Femur (tissue), 1 donor: ENCODE results near the gene PHKA2.

Experiments used
- DNase-seq: peaks from one replicate; pipeline ENCODE4 v3.0.0-alpha.2; 2017

The PHKA2 gene

DNA sequence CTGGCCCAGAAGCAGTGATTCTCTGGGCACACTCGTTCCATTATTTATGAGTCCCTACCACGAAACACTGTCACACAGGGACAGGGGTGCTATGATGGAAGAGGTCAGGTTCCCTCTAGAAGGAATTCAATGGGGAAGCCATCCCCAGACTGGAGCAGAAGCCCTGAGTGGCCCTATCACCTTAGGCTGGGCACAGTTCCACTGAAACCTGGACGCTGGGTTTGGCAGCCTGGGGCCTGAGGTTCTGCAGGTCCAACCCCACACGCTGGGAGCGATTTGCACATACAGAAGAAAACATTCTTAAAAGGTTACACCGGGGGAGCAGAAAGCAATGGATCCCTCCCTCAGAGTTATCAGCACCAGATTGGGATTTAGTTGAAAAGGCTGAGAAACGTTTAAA is 63.3 kb downstream of the PHKA2 start:
- no peak for DNase-seq

DNA sequence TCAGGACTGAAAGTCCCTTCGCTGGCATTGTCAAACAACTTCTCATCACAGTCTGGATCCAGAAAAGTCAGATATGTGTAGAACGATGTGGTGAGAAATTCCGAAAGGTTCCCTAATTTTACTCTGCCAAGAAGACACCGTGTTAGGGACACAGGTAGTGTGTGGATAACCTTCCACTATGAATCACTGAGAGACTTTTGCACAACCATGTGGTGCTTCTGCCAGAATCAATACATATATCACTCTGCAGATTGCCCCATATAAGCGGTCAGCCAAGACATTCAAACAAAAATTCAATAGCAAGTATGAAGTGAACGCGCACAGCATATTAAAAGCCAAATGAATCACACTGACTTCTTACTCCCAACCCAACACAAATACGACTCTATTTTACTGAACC is 63.8 kb downstream of the PHKA2 start:
- no peak for DNase-seq

DNA sequence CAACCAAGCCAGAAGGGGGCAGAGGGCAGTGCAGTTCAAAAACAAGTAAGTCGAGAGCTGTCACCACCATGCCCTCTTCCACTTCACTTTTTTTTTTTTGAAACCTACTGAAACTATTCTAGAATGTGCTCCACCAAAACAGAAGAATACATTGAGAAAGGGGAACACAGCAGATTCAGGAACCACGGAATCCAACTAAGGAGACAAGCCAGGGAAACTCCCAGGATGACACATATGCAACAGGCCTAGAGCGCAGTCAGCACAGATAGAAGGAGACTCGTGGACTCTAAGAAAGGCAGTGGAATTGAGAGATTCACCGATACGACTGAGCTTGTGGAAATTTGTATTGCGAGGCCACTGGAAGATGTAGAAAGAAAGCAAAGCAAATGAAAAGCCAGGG is 66.1 kb downstream of the PHKA2 start:
- DNase-seq = no peak

DNA sequence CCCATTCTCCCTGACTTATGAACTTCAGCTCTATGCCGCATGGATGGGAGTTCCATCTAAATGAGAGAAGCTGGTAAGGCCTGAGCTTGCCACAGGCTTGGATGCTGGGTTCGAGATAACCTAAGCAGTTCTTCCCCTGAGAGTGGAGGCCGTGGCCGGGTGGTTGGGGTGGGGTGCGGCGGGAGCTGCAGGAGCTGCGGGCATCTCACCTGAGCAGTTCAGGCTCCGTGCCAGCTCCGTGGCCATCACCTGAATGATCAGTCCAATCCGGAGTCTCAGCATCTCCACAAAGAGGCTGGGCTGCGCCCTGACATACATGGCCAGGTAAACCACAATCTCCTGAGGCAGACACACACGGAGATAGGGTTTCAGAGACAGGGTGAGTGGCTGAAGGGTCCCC is 77.6 kb downstream of the PHKA2 start:
- DNase-seq = no peak

DNA sequence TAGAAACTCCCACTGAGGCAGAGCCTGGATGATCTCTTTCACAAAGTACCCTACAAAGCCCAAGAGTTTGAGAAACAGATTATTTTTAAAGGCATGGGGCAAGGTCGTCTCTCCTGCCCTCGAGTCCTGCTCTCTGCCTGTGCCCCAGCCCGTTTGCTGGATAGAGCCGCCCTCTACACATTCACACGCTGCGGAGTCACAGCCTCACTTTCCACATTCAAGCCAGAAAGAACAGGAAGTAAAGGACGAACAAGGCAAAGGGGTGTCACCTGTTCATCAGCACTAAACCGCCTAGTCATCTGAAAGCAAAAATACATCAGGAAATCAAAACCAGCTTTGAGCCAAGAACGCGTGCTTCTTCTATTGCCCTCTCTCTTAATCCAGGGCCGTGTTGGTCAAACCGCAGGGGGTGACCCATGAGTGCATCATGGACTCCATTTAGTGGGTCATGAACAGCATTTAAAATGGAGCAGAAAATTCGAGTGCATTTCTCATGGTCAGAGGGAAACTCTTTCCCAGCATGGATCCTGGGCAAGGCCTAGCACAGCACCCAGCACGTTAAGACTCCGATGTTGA is 83.4 kb downstream of the PHKA2 start:
- DNase-seq = no peak

DNA sequence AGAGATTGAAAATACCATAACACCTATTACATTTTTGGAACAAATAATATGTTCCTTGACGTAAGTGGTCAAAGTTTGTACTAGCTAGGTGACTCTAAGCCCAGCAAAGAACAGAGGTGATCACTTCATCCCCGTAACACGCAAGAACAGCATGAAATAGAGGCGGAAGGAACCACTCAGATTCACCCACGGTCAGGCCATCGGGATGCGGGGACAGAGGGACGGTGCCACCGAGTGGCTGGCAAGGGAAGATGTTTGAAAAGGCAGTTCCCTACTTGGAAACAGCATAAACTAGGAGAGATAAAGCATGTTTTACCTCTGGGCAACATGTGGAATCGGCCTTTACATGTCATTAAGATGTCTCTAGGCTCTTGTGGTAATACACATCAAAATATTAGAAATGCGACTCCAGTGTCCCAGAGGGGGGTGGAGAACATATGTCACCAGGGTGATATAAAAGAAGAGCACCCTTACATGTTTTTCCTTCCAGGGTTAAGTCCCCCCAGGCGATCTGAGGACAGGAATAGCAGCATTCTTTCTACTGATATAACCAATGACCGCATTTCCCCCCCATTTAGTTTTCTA is 84.0 kb downstream of the PHKA2 start:
- DNase-seq = no peak

DNA sequence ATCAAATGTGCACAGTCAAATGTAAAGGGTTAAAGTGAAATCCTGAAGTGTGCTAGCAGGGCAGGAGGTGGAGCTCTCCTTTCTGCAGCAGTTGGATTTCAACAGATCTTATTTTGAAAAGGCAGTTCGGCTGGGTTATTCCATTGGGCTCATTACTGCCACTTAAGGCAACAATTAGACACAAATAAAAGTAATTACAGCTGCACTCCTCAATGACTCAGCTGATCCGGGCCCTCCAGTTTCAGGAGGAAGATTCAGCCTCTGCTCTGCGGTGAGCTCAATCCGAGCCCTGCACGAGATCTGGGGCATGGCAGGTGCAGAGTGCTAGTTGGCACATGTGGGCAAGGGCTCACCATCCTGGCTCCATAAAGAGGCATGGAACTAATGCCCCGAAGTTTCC is 85.4 kb downstream of the PHKA2 start:
- DNase-seq = no peak

DNA sequence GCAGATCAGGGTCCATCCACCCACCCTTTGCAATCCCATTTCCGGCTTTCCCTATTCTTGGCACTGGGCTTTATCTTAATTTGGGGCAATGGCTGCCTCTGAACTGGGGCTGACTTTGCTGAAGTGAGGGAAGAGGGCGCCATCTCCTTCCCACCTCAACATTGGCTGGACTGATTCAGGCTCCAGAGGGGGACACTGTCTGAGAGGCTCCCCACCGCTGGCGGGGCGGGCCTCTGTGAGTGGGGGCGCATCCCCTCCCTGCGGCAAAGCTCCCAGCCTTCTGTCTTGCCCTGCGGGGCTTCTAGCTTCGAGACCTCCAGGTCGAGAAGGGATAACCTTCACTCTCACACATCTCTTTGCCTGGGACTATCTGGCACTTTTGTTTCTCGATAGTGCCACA is 85.8 kb downstream of the PHKA2 start:
- no peak for DNase-seq

DNA sequence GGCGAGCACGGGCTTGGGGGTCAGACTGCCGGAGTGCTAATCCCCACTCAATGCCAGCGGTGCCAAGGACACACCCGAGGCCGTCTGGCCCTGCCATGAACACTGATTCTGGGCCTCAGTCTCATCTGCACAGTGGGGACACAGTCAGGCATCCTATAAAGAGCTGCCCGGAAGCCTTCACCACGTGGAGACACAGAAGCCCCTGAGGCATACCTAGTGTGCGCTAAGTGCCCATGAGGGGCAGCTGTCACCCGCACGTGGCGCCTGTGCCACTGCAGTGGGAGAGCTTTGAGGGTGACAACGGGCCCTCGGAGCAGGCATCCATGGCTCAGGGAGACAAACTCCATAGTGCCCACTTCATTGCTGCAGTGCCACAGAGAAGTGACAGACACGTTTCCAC is 86.3 kb downstream of the PHKA2 start:
- DNase-seq = no peak

DNA sequence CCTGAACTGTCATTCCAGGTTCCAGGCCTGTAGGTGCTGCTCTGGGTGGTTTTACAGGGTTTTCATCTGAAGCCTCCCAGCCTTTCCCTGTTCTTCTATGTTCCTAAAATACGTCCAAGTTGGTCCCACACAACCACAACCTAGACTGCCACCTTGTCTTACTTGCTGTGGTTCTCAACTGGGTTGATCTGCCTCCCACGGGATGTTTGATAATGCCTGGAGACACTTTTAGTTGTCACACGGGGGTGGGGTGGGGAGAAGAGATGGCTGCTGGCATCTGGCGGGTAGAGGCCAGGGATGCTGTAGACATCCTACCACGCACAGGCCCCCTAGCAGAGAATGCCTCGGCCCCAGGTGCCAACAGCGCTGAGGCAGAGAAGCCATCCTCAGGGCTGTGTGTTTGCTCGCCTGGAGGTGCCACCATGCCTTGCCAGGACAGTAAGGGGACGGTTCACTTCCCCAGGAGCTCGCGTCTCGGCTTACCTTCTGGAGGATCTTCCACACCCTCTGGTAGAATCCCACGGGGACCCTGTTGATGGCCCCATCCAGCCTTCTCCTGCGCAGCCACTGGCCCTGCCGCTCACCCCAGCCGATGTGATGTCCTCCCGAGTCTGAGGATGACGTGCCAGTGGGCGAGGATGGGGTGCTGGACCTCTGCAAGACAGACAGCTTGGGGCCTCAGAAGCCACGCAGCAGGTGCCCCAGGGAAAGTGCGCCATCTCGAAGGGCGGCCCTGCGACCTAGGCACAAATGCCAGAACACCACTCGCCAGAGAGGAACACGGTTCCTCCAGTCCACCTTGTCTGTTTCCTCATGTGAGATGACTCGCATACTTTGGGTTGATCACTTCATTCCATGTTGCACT is 87.0 kb downstream of the PHKA2 start:
- no peak for DNase-seq

DNA sequence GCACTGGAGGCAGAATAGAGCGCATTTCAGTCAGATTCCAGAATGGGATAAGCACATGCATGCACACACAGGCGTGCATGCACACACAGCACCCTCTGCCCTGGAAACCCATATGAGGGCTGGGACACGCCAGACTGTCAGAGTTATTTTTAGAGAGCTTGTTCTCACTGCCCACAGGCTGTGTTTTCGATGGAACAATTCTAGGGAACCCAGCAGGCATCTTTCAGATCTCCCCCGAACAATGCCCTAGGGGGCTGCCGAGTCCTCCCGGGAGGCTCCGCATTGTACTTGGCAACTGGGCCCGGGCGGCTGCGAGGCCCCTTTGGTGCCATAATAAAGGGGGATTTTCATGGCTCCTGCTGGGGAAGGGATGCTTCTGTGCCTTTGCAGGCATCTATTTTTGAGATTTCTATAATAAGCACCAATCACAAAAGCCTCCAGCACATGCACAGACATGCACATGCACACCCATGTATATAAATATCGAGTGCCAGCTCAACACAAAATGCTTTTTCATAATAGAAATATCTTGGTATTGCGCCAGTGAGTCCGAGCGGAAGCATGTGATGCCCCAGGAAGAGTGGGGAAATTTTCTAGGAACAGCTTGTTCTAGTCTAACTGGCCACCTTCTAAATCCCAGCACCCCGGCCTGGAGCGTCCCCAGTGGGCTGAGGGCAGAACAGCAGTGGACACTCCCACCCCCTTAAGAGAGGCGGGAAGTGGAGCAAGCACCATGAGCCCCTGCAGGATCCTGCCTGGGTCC is 88.5 kb downstream of the PHKA2 start:
- no peak for DNase-seq

DNA sequence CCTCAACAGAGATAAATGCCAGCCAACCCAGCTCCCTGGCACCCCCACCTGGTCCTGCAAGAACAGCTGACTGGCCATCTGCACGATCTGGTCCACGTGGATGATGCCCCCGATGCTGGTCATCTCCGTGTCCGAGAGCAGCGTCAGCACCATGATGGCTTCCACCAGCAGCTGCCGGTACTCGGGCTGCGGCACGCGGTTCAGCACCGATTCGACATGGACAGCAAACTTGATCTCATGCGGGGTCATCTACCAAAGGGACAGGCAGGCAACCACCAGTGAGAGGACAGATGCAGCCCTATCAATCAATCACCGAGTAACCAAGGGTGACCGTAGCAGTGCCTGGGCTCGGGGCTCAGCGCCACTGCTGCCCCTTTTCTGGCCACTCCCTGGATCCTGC is 89.8 kb downstream of the PHKA2 start:
- DNase-seq = no peak

DNA sequence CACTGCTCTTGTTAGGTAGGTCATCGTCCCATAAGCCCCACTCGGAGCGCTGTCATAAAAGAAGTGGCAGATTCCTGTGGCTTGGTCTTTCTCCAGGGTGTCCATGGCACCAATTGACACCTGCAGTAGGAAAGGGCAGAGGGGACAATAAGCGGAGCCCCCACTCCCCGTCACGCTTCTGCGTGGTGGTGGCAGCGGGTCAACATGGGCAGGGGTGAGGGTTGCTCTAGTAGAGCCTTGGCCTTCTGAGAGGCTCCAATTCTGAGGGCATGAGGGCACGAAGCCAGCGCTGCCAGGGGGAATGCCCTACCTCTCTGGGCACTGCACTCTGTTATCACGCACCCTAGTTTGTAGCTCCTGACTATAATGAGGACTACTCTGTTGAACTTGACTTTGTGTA is 90.4 kb downstream of the PHKA2 start:
- DNase-seq = no peak

DNA sequence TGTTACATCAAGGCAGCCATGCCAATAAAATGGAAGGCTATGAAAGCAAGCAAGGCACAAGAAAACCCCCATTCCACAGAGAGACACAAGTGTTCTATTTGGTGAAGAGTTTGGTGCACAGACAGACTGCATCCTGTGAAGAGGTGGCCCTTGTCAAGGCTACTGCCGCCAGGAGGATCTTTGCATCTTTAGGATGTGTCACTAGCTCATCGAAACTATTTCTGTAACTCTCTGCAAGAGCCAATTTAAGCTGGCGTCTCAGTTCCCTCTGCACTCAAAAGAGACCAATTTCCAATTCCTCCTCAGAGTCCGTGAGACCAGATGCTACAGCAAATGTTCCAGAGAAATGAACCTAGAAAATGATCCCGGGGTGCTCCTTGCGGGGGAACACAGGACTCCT is 91.0 kb downstream of the PHKA2 start:
- DNase-seq = no peak

DNA sequence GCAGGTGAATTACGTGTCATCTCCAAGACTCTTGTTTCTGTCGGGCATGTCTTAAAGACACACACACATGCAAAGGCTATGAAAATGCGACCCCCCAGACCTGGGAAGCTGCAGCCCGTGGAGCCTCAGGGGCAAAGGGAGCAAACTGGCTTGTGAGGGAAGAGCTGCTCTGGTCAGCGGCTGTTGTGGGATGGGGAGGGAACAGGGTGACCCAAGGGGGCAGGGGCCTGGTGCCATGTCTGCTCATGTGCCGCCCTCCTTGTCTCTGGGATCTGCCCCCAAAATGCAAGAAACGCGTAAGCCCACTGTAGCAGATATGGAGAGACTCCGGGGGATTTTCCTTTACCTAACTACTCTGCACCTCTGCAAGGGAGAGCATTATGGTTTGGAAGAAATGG is 92.4 kb downstream of the PHKA2 start:
- no peak for DNase-seq

DNA sequence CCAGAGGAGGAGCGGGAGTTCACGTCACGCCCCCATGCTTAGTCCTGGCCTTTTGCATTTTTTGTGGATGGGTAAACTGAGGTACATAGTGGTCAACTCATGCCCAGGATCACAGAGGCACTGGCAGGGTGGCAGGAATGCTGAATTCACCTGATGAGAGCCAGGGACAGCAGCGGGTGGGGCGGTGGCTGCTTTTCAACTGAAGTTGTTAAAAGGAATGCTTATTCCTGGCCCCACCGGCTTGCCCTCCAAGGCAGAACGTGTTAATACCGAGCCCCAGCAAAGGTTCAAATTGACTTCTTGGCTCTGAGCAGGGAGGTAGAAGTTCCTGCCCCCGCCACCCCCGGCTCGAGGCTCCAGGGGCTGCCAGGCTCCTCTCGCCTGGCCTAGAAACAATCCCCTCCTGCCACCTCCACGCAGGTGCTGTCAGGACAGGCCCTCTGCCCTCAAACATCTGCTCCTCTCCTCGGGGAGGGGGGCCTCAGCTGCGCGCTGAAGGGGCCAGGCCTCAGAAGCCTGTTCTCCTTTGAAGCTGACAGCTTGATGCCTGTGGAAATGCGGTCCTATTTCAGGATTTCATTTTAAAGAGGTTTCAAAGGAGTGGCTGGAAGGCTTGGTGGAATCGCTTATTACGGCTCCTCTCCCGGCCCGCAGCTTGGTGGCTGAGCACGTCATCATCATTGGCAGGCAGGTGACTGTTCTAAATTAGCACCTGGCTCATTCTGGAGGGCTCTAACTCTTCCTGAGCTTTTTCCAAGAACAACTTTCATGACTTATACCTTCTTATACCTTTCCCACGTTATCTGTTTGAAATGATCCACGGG is 93.0 kb downstream of the PHKA2 start:
- no peak for DNase-seq

DNA sequence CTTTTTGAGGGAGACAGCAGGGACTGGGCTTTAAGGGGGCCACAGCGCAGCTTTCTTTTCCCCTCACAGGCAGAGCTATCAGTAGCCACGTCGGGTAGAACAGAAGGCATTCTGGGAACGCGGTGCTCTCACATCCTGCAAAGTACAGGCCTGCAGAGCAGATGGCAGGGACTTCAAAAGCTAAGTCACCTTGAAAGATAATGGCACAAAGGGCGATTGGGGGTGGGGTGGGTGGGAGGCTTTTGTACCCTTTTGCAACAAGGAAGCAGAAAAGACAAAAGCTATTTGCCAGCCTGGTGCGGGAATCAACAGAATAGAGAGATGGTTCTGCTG is 93.9 kb downstream of the PHKA2 start:
- no peak for DNase-seq

DNA sequence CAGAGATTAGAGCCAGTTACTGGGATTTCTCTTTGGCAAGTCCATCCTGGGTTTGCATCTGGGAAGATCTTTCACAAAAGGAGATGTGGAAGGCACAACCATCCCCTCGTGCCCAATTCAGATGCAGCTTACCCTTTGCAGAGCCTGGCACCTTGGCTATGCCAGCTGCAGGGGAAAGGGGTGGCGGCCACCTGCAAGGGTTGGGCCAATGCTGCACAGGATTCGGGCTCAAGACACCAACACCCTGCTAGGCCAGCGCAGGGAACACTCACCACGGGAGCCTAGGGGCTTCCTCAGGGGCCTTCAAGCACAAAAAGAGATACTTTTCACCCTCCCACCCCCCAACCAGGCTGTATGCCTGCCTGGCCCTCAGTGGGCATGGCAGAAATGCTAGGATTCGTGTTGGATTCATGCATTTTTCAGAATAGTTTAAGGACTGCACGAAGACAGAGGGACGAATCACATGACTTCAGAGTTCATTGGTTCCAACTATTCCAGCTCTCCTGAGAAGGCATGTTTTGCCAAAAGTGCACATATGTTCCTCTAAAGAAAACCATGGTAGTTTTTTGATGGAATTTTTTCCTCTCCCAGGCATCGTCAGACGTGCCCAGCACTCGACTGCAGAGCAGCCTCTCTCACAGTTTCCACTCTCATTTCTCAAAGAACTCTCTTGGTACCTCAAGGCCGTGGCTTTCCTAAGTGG is 94.4 kb downstream of the PHKA2 start:
- no peak for DNase-seq

DNA sequence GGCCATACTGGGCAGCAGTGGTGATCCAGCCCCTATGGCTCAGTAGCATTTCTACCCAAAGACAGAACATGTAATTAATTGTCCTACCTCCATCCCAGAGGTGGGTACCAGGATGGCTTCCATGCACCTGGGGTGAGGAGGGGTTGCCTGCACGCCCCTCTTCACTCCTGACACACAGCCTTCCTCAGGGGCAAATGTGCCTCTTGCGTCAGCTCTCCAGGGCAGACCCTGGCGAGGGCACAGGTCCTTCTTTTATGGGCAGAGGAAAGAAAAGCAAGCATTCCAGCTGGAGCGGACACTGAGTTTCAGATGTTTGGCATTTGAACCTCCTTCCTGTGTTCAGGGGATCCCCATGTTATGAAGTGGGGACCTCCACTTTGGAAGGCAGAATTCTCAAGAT is 95.6 kb downstream of the PHKA2 start:
- no peak for DNase-seq

DNA sequence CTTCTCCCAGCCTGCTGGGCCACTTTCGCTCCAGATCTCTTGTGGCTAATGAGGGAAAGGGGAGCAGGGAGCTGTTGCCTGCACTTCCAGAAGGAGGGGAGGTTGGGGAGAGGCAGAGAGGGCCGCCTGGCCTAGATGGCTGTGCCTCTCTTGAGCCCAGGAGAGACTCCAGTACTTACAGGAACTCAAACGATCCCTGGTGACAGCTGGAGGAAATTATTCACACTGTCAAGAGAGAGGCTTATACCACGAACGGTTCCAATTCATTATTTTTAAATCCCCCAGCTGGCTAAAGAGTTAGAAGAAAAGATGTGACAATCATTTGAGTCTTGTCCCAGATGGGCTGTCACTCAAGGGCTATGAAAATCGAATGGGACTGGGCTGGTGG is 96.1 kb downstream of the PHKA2 start:
- no peak for DNase-seq

DNA sequence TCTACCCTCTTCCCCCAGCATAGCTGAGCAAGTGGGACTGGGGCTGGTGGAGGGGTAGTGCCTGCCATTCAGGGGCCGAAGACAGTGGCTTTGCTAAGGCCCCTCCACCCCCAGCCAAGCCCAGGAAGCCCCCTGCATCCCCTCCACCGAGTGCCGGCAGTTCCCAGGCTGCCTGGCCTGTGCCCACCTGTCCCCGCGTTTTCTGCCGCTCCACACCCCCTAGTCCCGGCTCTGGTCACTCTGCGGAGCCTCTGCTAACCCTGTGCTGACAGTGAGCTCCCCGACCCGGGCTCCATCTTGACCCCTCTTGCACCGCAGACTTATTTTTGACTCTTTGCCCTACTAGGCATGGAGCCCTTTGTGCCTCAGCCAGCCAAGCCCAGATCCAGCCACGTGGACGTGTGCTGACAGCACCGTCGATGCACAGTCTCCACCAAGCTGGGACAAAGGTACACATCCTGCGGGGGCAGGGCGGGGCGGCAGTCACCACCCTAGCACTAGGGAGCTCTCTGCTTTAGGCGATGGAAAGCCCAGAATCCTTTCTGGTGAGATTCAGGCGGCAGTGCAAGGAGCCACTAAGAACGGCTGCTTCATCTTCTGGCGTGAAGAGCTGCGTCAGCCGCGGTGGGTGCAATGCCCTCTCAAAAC is 96.6 kb downstream of the PHKA2 start:
- no peak for DNase-seq
